NCI-H146 treated with DMSO at 0.1 percent for 48 hours (cell line): ENCODE data around the gene CGB1.
"Not testable (repeated sequence)": the region's sequence is repeated elsewhere in the genome, so short reads cannot be mapped to it uniquely, and the experiment has no call there.

ENCODE experiments used
- DNase-seq: peaks from one replicate; lab custom pipeline; 2025; ENCODE audit not compliant: unreplicated experiment; lab: John Stamatoyannopoulos, UW

CGB1 gene

GRCh38 chr19:49058562-49058961 lies 21.9 kb upstream of the CGB1 start:
- DNase-seq: no peak

DNA sequence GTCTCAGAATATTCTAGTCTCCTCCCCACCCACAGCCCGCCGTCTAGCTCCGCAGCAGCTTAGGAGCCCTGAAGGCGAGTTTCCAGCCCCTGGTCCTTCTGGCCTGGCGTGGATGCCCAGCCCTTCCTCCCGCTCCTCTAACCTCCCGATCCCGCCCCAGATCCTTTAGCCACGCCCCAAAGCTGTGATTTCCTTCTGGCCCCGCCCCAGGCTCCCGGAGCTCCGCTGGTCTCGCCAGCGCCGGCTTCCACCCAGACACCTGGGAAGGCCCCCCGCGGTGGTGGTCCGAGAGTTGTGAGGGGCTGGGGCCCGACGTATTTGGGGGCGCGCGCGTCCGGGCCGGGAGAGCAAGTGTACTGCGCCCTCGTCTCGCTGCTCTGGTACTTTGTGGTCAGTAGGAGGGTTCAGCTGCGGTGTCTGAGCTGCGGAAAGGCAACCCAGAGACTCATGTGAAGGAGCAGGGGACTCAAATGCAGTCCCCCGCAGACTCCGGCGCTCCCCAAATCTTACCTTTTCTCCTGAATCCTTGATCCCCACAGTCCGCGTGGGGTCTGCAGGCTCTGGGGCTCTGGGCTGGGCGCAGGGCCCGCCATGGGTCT lies 21.0 kb upstream of the CGB1 start, which contains the start of gene CGB7:
Gene CGB7 (minus strand): TSS at position 114 of the 599 bp plus-strand sequence. CDS start 2,374 bp downstream, outside the sequence.
- DNase-seq: peak; percentile 43

GRCh38 chr19:49056902-49057596 lies 20.4 kb upstream of the CGB1 start:
- not testable (repeated sequence) for DNase-seq

GRCh38 chr19:49056101-49056901 lies 19.6 kb upstream of the CGB1 start:
- peak; percentile 43 for DNase-seq

DNA sequence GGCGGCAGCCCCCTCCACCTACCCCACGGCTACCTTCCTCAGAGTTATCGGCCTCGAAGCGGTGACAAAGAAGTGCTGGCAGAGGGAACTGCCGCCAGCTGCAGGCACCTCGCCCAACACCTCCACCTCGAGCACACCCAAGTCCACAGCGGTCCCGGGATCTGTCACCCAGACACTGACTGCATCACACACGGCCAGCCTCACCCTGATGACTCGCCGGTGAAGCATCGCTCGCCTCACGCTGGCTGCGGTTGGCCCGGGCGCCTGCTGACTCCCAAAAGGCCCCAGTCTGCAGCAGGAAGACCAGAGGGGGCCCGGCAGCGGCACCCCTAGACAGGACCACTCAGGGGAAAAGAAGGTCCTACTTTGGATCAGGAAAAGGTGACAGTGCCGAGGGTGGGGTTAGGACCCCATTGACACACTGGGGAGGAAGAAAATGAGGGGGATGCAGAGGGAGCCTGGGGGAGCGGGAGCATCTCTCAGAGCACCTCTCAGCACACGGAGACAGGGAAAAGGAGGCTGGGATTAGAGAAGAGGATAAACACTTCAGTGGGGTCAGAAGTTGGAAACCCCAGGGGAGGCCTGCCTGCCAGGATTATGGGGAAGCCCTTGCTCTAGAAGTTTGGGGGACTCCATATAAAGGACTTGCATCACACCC lies 13.8 kb upstream of the CGB1 start:
- not testable (repeated sequence) for DNase-seq

GRCh38 chr19:49049834-49050233 lies 13.1 kb upstream of the CGB1 start:
- not testable (repeated sequence) for DNase-seq

DNA sequence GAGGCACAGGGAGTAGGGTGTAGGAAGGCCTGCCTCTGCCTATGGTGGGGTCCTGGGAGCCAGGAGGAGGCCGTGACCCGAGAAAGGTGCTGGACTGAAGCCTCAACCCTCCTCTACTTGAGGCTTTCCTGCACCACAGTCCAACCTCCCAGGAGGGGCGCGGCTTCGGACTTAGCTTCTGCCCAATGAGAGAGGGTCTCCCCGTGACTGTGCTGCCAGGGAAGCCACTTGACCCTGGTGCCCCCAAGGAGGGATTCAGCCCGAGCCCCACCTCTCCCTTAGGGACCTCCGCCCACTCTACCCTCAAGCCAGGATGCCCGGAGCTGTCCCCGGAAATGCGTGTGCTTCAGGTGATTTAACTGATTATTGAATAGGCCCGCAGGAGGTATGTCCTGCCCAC lies 12.3 kb upstream of the CGB1 start, which contains the start of gene CGB8:
Gene CGB8 (minus strand): TSS at position 101 of the 400 bp plus-strand sequence. CDS start 372 bp downstream, outside the sequence.
- not testable (repeated sequence) for DNase-seq

GRCh38 chr19:49043548-49043947 lies 6.9 kb upstream of the CGB1 start, which contains the start of gene CGB5:
Gene CGB5 (plus strand): TSS chr19:49043848. CDS start chr19:49044210, 362 bp downstream.
- DNase-seq: not testable (repeated sequence)

DNA sequence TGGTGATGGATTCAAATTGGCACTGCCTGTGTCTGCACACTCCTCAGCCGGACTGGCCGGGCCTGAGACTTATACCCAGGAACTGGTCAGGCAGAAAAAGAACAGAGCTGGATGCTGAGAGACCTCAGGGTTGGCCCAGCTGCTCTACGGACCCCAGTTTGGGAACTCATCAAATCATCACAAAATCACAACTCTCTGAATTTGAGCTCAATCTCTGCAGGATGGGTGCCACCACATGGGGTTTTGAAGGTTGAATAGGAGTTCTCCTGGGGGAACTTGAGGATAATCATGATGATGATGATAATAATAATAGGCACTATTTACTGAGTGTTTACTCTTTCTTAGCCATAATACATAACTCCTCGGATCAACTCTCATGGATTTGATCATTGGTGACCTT lies 6.0 kb upstream of the CGB1 start:
- not testable (repeated sequence) for DNase-seq

DNA sequence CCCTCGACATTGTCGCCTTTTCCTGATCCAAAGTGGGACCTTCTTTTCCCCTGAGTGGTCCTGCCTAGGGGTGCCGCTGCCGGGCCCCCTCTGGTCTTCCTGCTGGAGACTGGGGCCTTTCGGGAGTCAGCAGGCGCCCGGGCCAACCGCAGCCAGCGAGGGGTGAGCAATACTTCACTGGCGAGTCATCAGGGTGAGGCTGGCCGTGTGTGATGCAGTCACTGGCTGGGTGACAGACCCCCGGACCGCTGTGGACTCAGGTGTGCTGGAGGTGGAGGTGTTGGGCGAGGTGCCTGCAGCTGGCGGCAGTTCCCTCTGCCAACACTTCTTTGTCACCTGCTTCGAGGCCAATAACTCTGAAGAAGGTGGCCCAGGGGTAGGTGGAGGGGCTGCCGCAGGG lies 5.5 kb upstream of the CGB1 start:
- no peak for DNase-seq

DNA sequence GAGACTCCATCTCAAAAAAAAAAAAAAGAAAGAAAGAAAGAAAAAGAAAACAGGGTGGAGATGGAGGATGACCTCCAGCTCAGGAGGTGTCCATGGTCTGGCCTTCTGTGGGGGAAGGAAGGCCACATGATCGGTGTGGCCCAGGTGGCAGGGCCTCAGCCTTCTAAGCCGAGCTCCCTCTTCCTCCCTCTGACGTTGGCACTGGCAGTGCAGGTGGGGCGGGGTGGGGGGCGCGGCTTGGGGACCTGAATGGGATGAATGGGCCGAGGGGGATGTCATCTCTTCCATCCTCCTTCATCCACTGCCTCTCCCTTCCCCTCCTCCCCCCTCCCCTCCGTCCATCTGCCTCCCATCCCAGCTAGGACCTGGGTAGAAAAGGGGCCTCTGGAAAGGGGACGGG lies 3.0 kb upstream of the CGB1 start:
- not testable (repeated sequence) for DNase-seq

DNA sequence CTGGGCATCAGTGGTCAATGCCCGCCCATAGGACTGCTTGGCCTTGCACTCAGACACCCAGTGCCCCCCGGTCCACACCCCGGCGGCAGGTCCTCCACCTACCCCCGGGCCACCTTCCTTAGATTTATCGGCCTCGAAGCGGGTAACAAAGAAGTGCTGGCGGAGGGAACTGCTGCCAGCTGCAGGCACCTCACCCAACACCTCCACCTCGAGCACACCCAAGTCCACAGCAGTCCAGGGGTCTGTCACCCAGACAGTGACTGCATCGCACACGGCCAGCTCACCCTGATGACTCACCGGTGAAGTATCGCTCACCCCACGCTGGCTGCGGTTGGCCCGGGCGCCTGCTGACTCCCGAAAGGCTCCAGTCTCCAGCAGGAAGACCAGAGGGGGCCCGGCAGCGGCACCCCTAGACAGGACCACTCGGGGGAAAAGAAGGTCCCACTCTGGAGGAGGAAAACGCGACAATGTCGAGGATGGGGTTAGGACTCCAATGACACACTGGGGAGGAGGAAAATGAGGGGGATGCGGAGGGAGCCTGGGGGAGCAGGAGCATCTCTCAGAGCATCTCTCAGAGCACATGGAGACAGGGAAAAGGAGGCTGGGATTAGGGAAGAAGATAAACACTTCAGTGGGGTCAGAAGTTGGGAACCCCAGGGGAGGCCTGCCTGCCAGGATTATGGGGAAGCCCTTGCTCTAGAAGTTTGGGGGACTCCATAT lies 2.0 kb upstream of the CGB1 start:
- not testable (repeated sequence) for DNase-seq

- not testable (repeated sequence) for DNase-seq
Measured at GRCh38 chr19:49038111-49038510, 1.4 kb upstream of the CGB1 start.

GRCh38 chr19:49031642-49032301 lies 4.9 kb downstream of the CGB1 start, which contains the start of gene CGB2:
Gene CGB2 (plus strand): TSS chr19:49031890. CDS start chr19:49032096, 206 bp downstream.
- DNase-seq: peak; percentile 45

DNA sequence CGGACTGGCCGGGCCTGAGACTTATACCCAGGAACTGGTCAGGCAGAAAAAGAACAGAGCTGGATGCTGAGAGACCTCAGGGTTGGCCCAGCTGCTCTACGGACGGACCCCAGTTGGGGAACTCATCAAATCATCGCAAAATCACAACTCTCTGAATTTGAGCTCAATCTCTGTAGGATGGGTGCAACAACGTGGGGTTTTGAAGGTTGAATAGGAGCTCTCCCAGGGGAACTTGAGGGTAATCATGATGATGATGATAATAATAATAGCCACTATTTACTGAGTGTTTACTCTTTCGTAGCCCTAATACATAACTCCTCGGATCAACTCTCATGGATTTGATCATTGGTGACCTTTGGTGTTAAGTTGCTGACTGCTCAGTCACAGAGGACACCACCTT lies 6.4 kb downstream of the CGB1 start:
- DNase-seq: not testable (repeated sequence)

DNA sequence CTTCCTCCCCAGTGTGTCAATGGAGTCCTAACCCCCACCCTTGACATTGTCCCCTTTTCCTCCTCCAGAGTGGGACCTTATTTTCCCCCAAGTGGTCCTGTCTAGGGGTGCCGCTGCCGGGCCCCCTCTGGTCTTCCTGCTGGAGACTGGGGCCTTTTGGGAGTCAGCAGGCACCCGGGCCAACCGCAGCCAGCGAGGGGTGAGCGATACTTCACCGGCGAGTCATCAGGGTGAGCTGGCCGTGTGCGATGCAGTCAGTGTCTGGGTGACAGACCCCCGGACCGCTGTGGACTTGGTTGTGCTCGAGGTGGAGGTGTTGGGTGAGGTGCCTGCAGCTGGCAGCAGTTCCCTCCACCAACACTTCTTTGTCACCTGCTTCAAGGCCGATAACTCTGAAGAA lies 6.9 kb downstream of the CGB1 start:
- not testable (repeated sequence) for DNase-seq

GRCh38 chr19:49028686-49029085 lies 8.0 kb downstream of the CGB1 start:
- DNase-seq: not testable (repeated sequence)

GRCh38 chr19:49025599-49025998 lies 11.1 kb downstream of the CGB1 start:
- DNase-seq: not testable (repeated sequence)

- not testable (repeated sequence) for DNase-seq
Measured at GRCh38 chr19:49025088-49025487, 11.6 kb downstream of the CGB1 start.

DNA sequence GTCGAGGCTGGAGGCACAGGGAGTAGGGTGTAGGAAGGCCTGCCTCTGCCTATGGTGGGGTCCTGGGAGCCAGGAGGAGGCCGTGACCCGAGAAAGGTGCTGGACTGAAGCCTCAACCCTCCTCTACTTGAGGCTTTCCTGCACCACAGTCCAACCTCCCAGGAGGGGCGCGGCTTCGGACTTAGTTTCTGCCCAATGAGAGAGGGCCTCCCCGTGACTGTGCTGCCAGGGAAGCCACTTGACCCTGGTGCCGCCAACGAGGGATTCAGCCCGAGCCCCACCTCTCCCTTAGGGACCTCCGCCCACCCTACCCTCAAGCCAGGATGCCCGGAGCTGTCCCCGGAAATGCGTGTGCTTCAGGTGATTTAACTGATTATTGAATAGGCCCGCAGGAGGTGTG lies 12.5 kb downstream of the CGB1 start, which contains the start of gene CGB3:
Gene CGB3 (minus strand): TSS at position 101 of the 400 bp plus-strand sequence. CDS start 362 bp downstream, outside the sequence.
- not testable (repeated sequence) for DNase-seq
